GM18507 (cell line): ENCODE measurements around the gene E2F6.

Source experiments
- DNase-seq: peaks from one replicate; pipeline ENCODE4 v3.0.0; 2011; ENCODE audit warnings: low read depth; ENCODE audit not compliant: insufficient read length; ENCODE audit errors: extremely low spot score
- FAIRE-seq: peaks from 2 replicates; lab custom pipeline; 2011; peaks lifted over from hg19 to GRCh38; lab: Jason Lieb, UNC

Gene E2F6, protein sequence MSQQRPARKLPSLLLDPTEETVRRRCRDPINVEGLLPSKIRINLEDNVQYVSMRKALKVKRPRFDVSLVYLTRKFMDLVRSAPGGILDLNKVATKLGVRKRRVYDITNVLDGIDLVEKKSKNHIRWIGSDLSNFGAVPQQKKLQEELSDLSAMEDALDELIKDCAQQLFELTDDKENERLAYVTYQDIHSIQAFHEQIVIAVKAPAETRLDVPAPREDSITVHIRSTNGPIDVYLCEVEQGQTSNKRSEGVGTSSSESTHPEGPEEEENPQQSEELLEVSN

DNA sequence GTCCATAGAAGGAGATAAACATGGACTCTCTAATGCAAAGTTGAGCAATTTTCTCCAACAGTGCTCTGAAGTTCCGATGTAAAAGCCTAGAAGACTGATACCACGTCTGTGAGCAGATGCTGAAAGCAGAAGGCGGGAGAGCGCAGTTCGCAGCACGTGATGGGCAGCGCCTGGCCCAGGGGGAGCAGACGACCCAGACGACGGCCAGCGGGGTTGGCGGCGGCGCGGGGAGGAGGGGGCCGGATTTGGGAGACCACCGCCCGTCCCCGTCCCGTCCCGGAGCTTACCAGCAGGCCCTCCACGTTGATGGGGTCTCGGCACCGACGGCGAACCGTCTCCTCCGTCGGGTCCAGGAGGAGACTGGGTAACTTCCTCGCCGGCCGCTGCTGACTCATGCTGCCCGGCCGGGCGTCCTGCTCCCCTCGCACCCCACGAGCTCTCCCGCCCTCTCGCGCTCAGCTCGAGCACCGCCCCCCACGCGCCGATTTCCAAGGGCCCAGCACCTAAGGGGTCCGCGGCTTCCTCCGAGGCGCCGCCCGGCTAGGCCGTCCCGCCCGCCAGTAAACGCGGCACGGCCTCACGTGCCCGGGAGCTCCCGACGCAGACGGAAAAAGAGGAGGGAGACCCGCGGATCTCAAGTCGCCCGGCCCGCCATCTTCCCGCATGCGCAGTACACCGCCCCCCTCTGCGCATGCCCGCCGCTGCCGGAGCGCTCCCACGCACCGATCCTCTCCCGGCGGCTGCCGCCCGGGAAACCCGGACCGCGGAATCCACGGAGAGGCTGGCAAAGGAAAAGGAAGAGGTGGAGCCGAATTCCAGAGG is at the start of gene E2F6:
Gene E2F6, minus strand, starts transcription at position 677 of the 822 bp plus-strand sequence. Its CDS starts 282 bp downstream, at position 395.
- FAIRE-seq, result peak; percentile 29

DNA sequence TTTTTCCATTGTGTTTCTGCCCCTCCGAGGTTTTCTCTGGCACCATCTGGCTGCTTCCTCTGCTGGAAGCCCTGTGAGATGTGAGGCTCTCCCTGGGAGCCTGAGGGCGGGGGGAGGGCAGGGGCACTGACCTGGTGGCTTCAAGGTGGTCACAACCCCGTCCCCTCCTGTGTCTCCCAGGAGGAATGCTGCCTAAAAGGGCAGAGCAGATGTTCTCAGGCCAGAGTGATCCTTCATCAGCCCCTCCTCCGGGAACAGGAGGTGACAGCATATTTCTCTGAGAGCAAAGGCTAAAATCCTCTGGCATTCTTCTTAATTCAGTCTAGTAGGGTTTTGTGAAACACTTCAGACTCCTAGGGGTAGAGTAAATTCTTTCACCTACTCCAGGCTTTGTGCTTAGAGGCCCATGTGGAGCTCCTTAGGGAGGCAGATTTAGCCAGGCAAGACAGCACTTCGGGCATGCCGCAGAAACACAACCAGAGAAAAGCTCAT is 49.6 kb upstream of the E2F6 start:
- no peak for FAIRE-seq

More for the DNA sequence above, at the start of gene E2F6:
- DNase-seq, result peak; percentile 75

DNA sequence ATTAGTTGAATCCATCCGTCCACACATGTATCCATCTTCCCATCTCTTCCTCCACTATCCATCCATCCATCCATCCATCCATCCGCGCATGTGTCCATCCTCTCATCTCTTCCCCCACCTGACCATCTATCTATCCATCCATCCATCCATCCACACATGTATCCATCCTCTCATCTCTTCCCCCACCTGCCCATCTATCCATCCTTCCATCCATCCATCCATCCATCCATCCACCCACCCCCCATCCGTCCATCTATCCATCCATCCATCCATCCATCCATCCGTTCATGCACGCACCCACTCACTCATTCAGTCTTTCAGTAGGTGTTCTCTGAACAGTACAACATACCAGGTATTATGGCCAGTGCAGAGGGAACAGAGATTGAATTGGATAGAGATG is 48.9 kb upstream of the E2F6 start:
- FAIRE-seq, result no peak
- DNase-seq, result no peak

More for the DNA sequence above, 49.6 kb upstream of the E2F6 start:
- DNase-seq, result no peak

DNA sequence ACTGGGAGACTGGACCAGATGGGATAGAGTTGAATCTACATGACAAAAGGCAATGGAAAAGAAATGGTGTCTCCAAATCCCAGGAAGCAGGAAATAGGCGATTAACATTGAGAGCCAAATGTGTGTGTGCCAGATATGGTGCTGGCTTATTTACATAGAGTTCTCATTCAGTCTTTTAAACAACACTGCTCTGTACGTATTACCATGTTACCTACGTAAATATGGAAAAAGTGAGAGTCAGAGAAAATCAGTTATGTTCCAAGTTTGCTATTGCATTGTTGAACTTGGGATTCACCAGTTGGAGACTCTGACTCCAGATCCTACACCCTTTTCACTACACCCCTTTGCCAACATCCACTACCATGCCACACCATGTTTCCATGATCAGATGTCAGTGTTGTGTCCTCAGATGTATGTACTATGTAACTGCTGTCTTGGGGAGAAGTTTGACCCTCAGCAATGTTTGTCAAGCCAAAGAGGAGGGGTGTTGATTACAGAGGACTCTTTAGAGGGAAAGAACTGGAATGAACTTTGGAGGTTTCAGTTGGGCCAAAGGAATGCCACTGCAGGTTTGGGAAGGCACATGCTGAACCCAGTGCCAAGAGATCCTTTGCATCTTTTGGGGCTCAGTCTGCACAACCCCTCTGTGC is 48.2 kb upstream of the E2F6 start:
- FAIRE-seq (no peak), DNase-seq (no peak)

DNA sequence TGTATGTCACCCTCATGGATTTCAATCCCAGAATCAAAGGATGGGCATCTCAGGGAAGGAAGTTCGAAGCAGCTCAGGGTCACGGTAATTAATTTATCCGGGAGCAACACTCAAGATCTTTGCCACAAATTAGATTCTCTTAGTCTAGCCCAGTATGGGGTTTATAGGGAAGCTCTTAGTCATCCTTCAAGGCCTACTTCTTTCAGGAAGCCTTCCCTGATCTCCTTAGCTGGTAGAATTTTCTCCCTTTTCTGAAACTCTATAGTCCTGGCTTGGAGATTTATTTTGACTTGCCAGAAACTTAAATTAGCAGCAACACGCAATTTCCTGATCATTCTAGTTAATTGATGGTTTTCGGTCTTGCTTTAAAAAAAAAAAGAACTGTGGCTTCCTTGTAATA is 47.4 kb upstream of the E2F6 start:
- no peak for DNase-seq
- no peak for FAIRE-seq

DNA sequence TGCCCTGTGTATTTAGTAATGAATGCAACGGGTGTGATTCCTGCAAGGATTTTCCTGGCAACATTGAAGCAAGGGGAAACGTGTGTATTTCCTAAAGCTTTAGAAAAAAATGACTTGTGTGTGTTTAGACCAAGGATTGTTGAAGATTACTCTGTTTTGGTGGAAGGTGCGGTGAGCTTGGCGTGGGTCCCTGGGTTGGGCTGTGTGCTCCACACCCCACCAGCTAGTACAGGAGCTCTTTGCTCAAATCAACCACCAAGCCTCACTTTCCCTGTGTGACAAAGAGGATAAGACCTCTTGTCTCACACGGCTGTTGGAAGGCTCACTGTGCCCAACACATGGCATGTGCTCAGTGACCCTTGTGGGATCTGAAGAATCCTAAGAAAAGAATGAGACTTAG is 46.5 kb upstream of the E2F6 start:
- FAIRE-seq (no peak), DNase-seq (no peak)

DNA sequence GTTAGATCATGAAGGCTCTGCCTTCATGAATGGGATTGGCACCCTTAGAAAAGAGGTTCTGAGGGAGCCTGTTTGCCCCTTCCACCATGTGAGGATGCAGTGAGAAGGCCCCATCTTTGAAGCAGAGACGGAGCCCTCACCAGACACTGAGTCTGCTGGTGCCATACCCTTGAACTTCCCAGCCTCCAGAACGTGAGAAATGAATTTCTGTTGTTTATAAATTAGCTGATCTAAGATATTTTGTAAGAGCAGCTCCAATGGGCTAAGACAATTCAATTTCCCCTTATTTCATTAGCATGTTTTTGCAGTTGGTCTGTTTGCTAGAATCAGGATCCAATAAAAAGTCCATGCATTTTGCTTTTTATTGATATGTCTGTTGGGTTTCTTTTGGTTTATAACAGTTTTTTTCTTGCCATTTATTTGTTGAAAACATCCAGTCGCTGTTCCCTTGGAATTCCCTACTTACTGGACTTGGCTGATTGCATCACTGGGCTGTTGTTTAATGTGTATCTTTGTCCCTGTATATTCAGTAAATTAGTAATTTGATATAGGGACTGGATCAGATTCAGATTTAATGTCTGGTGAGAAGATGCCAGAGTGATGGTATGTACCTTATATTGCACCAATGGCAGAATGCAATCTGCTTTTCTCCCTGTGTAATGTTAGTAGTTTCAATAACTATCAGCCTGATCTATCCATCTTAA is 43.8 kb upstream of the E2F6 start:
- FAIRE-seq, result no peak

DNA sequence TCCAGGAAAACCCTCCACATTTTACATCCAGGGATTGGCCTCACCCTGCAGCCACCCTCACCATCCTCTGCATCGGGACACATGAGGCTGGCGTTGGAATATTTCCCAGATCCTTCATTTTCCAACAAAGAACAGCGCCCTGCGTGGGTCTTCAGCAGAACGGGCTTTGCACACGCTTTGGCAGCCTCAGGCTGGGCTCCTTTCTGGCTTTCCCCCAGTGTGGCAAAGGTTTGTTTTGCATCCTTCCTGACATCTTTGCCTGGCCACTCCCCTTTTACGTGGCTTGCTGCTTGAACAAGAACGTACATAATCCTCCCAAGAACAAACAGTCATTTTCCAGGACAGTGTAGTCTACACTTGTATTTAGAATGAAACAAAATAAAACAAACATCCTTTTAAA is 42.3 kb upstream of the E2F6 start:
- no peak for DNase-seq
- no peak for FAIRE-seq

More for the DNA sequence above, 43.8 kb upstream of the E2F6 start:
- no peak for DNase-seq

DNA sequence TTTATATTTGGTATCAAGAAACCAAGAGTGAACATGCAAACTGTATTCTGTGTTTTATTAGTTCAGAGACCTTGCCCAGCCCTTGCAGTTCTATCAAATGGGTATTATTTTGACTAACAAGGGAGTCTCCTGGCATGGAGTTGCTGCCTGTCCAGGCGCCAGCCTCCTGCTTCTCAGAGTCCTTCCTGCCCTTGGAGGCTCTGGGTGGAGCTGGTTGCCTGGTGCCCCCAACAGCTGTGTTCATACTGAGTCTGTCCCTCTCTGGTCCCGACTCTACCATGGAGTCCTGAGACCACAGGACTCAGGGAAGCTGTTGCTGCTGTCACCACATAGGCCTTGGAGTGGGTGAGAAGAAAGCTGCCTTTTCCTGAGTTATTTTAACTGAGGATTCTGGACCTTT is 41.6 kb upstream of the E2F6 start:
- FAIRE-seq (no peak), DNase-seq (no peak)

DNA sequence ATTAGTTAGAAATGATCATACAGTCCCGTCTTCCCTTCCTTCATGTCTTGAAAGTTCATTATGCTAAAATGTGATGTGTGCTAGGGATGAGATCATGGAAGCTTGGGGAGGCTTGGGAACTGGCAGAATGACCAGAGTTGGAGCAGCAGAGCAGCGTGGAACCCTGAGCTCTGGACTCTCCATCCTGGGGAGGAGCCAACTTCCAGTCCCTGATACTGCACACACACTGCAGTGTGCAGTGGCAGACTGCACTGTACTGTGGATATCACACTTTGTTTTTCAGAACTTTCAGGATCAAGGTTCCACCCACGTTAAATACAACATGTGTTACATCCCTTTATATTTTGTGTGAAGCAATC is 40.6 kb upstream of the E2F6 start:
- FAIRE-seq, result no peak
- no peak for DNase-seq

DNA sequence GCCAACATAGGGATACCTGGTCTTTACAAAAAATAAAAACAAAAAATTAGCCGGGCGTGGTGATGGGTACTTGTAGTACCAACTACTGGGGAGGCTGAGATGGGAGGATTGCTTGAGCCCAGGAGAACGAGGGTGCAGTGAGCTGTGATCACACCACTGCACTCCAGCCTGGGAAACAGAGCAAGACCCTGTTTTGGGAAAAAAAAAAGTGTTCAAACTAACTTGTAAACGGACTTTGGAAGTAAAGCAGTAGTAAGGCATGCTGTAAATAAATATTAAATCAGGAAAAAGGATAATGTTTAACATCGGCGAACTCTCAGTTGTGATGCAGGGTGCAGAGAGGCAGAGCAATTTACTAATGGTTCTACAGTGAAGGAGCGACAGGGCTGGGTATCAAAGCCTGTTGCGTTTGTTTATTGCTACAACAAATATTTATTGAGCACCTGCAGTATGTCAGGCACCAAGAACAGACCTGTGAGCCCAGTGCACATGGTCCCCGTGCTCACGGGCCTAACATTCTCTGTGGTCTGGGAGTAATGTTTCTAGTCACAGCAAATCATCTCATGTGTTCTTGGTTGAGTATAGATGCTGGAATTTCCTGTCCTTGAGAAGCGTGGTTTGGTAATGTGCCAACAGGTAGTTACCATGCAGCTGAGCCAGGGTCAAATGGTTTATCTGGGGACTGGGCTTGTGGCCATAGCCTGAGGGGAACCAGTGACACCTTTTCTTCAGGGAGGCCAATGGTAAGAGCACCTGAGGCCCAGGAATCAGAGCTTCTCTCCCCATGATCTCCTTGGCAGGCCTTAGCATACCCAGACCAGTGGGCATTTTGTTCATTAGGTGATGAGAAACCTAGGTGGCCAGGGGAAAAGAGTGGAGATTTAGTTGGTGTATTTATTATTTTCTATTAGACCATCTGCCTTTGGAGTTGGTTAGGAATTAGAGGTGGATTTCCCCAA is 40.0 kb upstream of the E2F6 start:
- FAIRE-seq (peak; percentile 52), DNase-seq (no peak)

DNA sequence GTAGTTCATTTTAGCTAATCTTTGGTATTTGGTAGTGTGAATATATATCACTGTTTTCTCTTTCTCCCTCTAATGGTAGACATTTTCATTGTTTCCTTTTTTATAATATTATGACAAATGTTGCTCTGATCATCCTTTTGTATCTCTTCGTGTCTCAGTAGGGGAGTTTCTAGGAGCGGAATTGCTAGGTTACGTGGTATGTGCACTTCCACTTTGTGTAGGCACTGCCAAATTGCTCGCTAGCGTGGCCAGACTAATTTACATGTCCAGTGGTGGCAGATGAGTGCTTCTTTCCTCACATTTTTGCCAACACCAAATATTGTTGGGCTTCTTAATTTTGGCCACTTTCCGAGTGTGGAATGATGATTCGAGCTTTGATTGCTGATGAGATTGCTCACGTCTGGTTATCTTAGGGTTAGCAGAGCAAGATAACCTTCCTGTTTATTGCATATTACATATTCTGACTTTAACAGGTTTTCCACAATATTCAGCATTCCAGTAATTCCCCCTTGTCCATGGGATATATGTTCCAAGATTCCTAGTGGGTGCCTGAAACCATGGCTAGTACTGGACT is 37.5 kb upstream of the E2F6 start:
- no peak for DNase-seq
- FAIRE-seq, result no peak

DNA sequence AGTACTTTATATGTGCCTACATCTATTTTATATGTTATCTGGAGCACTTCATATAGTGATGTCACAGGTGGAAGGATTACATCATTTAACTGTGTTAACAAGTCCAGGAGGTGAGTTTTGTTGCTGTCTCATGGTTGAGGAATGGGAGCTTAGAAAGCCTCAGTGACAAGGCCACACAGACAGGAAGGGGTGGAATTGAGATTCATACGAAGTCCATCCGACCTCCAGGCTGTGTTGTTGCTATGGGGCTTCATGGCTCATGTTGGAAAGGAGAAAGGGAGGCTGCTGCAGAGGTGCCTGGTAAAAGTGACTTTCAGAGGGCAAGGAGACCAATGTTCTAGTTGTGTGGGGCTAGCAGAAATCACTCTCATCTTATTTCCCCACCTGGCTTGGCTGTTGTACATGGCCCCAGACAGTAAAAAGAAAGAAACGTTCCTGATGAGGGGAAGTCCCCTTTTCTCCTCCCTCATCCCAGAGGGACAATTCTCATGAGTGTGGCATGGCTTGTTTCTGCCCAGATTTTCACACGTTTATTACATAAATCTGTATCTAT is 36.9 kb upstream of the E2F6 start:
- no peak for FAIRE-seq

DNA sequence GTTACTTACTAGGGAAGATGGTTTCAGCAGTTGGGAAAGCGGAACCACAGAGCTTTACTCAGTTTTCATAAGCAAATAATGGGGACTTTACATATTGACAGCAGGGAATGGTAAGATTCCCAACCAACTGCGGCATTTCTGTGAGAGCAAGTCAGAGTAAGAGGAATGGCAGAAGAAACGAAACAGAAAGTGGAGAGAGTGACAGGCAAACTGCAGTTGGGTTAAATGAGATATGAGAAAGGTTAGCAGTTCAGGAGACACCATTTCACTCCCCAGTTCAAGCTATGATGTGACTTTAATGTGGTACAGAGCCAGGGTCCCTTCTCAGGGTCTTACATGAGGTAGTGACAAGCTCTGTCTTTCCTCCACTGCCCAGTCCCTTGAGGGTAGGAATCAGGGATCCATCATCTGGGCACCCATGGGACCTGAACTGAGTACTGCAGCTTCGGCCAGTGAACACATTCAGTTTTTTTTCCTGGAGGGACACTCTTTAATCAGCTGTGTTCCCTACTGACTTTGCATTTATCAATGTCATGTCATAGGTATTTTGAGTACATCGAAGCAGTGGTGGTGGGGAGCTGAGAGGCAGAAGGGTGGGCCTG is 34.8 kb upstream of the E2F6 start:
- FAIRE-seq, result peak; percentile 75

More for the DNA sequence above, 36.9 kb upstream of the E2F6 start:
- DNase-seq, result no peak

DNA sequence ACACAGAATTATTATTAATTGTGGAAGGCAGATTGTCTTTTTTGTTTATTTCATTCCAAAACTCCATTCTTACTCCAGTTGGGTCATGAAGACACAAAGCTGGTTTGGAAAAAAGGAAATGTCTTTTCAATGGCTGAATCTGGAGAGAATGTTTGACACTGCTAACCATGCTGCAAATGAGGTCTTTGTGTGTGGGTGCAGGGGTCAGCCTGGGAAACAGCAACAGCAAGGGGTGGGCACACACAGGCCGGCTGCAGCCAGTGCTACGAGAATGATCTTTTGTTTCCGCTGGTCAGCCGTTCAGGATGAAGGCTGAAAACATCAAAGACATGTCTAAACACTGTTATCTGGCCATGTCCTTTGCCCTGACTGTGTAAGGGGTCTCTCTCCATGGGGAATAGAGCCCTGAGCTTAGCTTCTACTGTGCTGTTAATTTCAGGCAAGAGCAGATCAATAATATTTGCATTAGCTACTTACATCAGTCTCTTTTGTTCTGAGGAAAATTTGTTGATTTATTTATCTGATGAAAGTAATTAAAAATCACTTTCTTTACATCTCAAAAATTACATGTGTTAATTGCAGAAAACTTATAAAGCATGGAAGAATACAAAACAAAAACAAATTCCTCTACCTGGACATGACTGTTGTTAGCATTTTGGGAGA is 33.3 kb upstream of the E2F6 start:
- peak; percentile 42 for FAIRE-seq
- no peak for DNase-seq

More for the DNA sequence above, 34.8 kb upstream of the E2F6 start:
- no peak for DNase-seq

DNA sequence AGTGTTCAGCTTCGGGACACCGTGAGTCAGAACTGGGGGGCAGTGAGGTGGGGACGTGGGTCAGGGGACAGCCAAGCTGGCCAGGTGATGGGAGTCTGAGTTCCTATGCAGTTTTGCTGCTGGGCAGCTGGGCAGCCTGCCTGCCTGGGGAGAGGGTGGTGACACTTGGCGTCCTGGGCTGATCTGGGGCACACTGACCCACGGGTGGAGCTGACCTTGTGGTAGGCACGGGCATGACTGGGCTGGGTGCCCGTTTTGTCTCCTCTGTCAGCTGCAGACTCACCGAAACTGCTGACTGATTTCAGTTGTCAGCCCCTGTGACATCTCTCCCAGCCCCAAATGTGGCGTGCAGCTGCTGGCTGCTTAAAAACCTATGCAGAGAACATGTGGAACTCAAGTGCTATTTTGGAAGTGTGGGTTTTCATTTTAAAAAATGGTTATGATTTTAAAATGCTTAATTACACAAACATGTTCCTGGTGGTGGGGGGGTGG is 32.6 kb upstream of the E2F6 start:
- FAIRE-seq (peak; percentile 90), DNase-seq (peak; percentile 36)
